K562 (cell line): ENCODE measurements around the gene PHF11. TPM values are rescaled to one million over a fixed set of nuclear protein-coding genes. Genes with fewer than 3 reads are reported as not detected.
A peak's percentile ranks its signal among the peaks of the same experiment; 100 is the strongest.

Source experiments
- ATAC-seq: fragments of 200-7000 bp; cut with Tn5 transposase; 3 replicates; pipeline ENCODE4 v1.9.1; 2020; ENCODE audit warnings: moderate library complexity
- BruUV-seq: library from RNA; stranded (reverse); fragments of 400-500 nt; replicated peaks from 2 replicates; lab custom pipeline; 2021; lab: Mats Ljungman, UMichigan
- CTCF ChIA-PET: fragments of 300-600 bp; formaldehyde crosslinking; extraction: SDS; loops from one replicate; lab custom pipeline; 2021; ENCODE audit warnings: low intra/inter-chr PET ratio; lab: Yijun Ruan, JAX
- POLR2A ChIA-PET: fragments of 300-600, 350-650 bp; sonication (Branson Sonifier 250); formaldehyde crosslinking; extraction: SDS; loops from one replicate; lab custom pipeline; 2021; ENCODE audit warnings: antibody characterized with exemption, inconsistent platforms; lab: Yijun Ruan, JAX
- DNase-seq, 4 experiments: peaks; one replicate each; pipeline versions ENCODE4 v3.0.0 to v3.0.0-alpha.2; 2011 to 2018; ENCODE audit warnings: low spot score in 3 of 4, mixed read lengths in 3 of 4; ENCODE audit errors: extremely low read depth in 1 of 4
- FAIRE-seq: peaks from 2 replicates; lab custom pipeline; 2011; peaks lifted over from hg19 to GRCh38; lab: Jason Lieb, UNC
- H2AFZ ChIP-seq: 2 replicates; pipeline ENCODE4 v1.6.0; 2011; ENCODE audit warnings: low read depth, low read length, control low read depth, inconsistent platforms
- H3K27ac ChIP-seq: fragments of 200-600 bp; 3 replicates; pipeline ENCODE4 v1.8.0; 2011; ENCODE audit warnings: low read depth, mild to moderate bottlenecking, control low read depth, inconsistent platforms, low read length, moderate library complexity, mixed read lengths; ENCODE audit errors: extremely low read depth
- H3K27me3 ChIP-seq, 2 experiments: fragments of 300-600 bp in 1 of 2; 2 replicates in 1 of 2; 3 replicates in 1 of 2; pipeline versions ENCODE4 v1.6.0 to v1.8.0; 2011; ENCODE audit warnings: inconsistent platforms in 2 of 2, low read length in 2 of 2, mild to moderate bottlenecking in 1 of 2, mixed read lengths in 1 of 2, moderate library complexity in 1 of 2; ENCODE audit not compliant: control insufficient read depth in 2 of 2, insufficient read depth in 2 of 2
- H3K36me3 ChIP-seq: fragments of 300-600 bp; 3 replicates; pipeline ENCODE4 v1.8.0; 2011; ENCODE audit warnings: mild to moderate bottlenecking, low read length, inconsistent platforms; ENCODE audit not compliant: control insufficient read depth, insufficient read depth
- H3K4me1 ChIP-seq, 2 experiments: fragments of 200-600 bp in 1 of 2; replicated peaks in 1 of 2; 2 replicates in 1 of 2; 3 replicates in 1 of 2; pipeline versions ENCODE4 v1.5.1 to v1.8.0; 2011; ENCODE audit warnings: inconsistent platforms in 2 of 2, low read length in 2 of 2, mild to moderate bottlenecking in 1 of 2, mixed read lengths in 1 of 2, moderate library complexity in 1 of 2; ENCODE audit not compliant: control insufficient read depth in 2 of 2, insufficient read depth in 2 of 2
- H3K4me2 ChIP-seq: 2 replicates; pipeline ENCODE4 v1.6.1; 2011; ENCODE audit warnings: low read length, control low read depth, inconsistent platforms, mixed read lengths; ENCODE audit not compliant: insufficient read depth
- H3K4me3 ChIP-seq: fragments of 200-600 bp; sonication (generic), shearing (Covaris generic); 2 replicates; pipeline ENCODE4 v1.5.1; 2016; ENCODE audit warnings: control low read depth, inconsistent platforms
- H3K79me2 ChIP-seq: fragments of 200-600 bp; 3 replicates; pipeline ENCODE4 v1.8.0; 2011; ENCODE audit warnings: low read length, inconsistent platforms; ENCODE audit not compliant: control insufficient read depth, insufficient read depth
- H3K9ac ChIP-seq, 2 experiments: 2 replicates each; pipeline versions ENCODE4 v1.6.0 to v1.6.1; 2011; ENCODE audit warnings: low read depth in 2 of 2, low read length in 2 of 2, control low read depth in 1 of 2, inconsistent platforms in 1 of 2, mild to moderate bottlenecking in 1 of 2, mixed read lengths in 1 of 2; ENCODE audit not compliant: insufficient read depth in 1 of 2
- H3K9me1 ChIP-seq: one replicate; pipeline ENCODE4 v1.6.0; 2011; ENCODE audit warnings: inconsistent platforms, mild to moderate bottlenecking, low read length, moderate library complexity; ENCODE audit not compliant: control insufficient read depth, insufficient read depth
- H3K9me3 ChIP-seq: replicated peaks from 2 replicates; pipeline ENCODE4 v1.5.1; 2011; ENCODE audit warnings: low read depth, low read length, inconsistent platforms; ENCODE audit not compliant: control insufficient read depth, insufficient read depth
- H4K20me1 ChIP-seq: replicated peaks from 2 replicates; pipeline ENCODE4 v1.6.1; 2011; ENCODE audit warnings: low read length, inconsistent platforms, mixed read lengths; ENCODE audit not compliant: control insufficient read depth, insufficient read depth
- CBFA2T3 ChIP-seq: fragments of 450-650 bp; IDR thresholded peaks from 2 replicates; pipeline ENCODE4 v1.6.1; 2017
- FOXJ3 ChIP-seq: sonication (generic); formaldehyde crosslinking; IDR thresholded peaks from 2 replicates; pipeline ENCODE4 v1.4.0; 2020; ENCODE audit warnings: mild to moderate bottlenecking, missing genetic modification reagents
- RBM15 ChIP-seq: fragments of 200-400 bp; formaldehyde crosslinking; IDR thresholded peaks from 2 replicates; pipeline ENCODE4 v1.6.1; 2018; ENCODE audit warnings: mild to moderate bottlenecking, low read length, moderate library complexity; ENCODE audit not compliant: insufficient read depth
- TCF3 ChIP-seq: sonication (generic); formaldehyde crosslinking; IDR thresholded peaks from 2 replicates; pipeline ENCODE4 v1.4.0; 2020; ENCODE audit warnings: mild to moderate bottlenecking, missing genetic modification reagents
- WGBS: fragments of 100-300 bp; shearing (Covaris generic); methylation state at CpG from one replicate; pipeline ENCODE4 v1.1.6; 2016; ENCODE audit warnings: low coverage, mixed read lengths; ENCODE audit not compliant: insufficient coverage; ENCODE audit errors: missing lambda C conversion rate; 5-methylcytosine and 5-hydroxymethylcytosine counted together
- in situ Hi-C: fragments of 300-500 bp; cut with MboI; formaldehyde crosslinking; loops from 4 replicates; pipeline ENCODE4 v1.15.0; 2018; ENCODE audit warnings: inconsistent platforms, mixed read lengths
- intact Hi-C: fragments of 100-400 bp; cut with micrococcal nuclease; formaldehyde crosslinking; loops from 2 replicates; pipeline ENCODE4 v1.14.2; 2022
- polyA plus RNA-seq, 8 experiments: library from polyadenylated mRNA; depleted of rRNA in 4 of 8; stranded (reverse) in 5 of 8; unstranded in 3 of 8; fragments of >200 nt; fragmentation: Nextera tagmentation in 2 of 8; fragmentation: Illumina TruSeq in 1 of 8; extraction: Ambion mirVana in 2 of 8; extraction: Trizol in 1 of 8; gene quantifications; 2 replicates each; pipeline versions ENCODE4 v1.2.1 to v1.2.3, GENCODE V29; 2011 to 2014; ENCODE audit warnings: inconsistent platforms in 1 of 8, missing spikeins in 1 of 8
- total RNA-seq, 7 experiments: library from RNA; depleted of rRNA in 6 of 7; stranded (reverse); fragments of >200 nt in 6 of 7; fragmentation: Illumina TruSeq in 2 of 7; extraction: Trizol in 2 of 7; gene quantifications; 2 replicates each; pipeline versions ENCODE4 v1.2.1 to v1.2.3, GENCODE V29; 2011 to 2021; ENCODE audit warnings: low replicate concordance in 1 of 7
- TF ChIP-seq, protein P1 (sequence below): fragments of 450-650 bp; IDR thresholded peaks from 2 replicates; pipeline ENCODE4 v1.6.1; 2016; ENCODE audit warnings: mild to moderate bottlenecking, moderate library complexity

Gene PHF11
- total and polyA plus RNA-seq, 9 of the 15 experiments (the other 6 are each of a cell fraction or from before 2014, with no cell fraction given), result 1.9 to 7.0 (median 5.3) TPM

- BruUV-seq, result no TSS peak
- H3K9me1 ChIP-seq, result no peaks in the 10 kb centered on the region
- H3K79me2 ChIP-seq, result no peaks in the 10 kb centered on the region
- no peak for FAIRE-seq
- H3K27ac ChIP-seq, result no peak overlapping the region
- H3K36me3 ChIP-seq, result peaks cover 9% of the 10 kb centered on the region; the same call in 1 of the 3 replicates
- no peak overlapping the region for H3K4me2 ChIP-seq
- in situ Hi-C loops, result no loop called here
- DNase-seq, result peak in 1 of 4 experiments; percentile 10
- ChIA-PET POLR2A (interaction anchor here (0.7 to 1.0 kb wide), 2 partner anchors 18 to 208 kb away, joined by 4 to 5 read pairs; no protein-coding TSS in a partner anchor), CTCF (no interaction called here)
- H3K4me3 ChIP-seq, result no peak overlapping the region
- intact Hi-C loops, result no loop called here
- H3K9ac ChIP-seq, result no peak overlapping the region
- H3K27me3 ChIP-seq, result no peaks in the 10 kb centered on the region
- 55% methylated on average over 7 of the region's 7 CpGs for WGBS
- no peak for ATAC-seq
- H3K9me3 ChIP-seq, result no peaks in the 10 kb centered on the region
- TF ChIP-seq TCF3 (0 out of 2 replicates have a peak, but pooled peaks have one; percentile 20), RBM15 (no peak), CBFA2T3 (peak; percentile 28)
- peaks cover 0 to 3% of the 10 kb centered on the region in 2 experiments; a peak in 2 of 5 replicates for H3K4me1 ChIP-seq
- no peak overlapping the region for H2AFZ ChIP-seq
- H4K20me1 ChIP-seq, result no peaks in the 10 kb centered on the region
These were observed 34.7 kb downstream of the PHF11 start for GRCh38 chr13:49530457-49530856.

- ATAC-seq (no peak), DNase-seq (no peak), FAIRE-seq (no peak)
- Histone ChIP-seq H3K36me3 (peaks cover 9% of the 10 kb centered on the region; the same call in 1 of the 3 replicates), H3K4me1 (peaks cover 0 to 3% of the 10 kb centered on the region in 2 experiments; a peak in 2 of 5 replicates), H3K4me2 (no peak overlapping the region), H2AFZ (no peak overlapping the region), H3K27ac (no peak overlapping the region), H3K27me3 (no peaks in the 10 kb centered on the region), H3K79me2 (no peaks in the 10 kb centered on the region), H3K9me3 (no peaks in the 10 kb centered on the region), H3K9ac (no peak overlapping the region), H3K4me3 (no peak overlapping the region), H3K9me1 (no peaks in the 10 kb centered on the region), H4K20me1 (no peaks in the 10 kb centered on the region)
- BruUV-seq, result no TSS peak
- ChIA-PET CTCF (no interaction called here), POLR2A (no interaction called here)
- intact Hi-C loops (no loop called here), in situ Hi-C loops (no loop called here)
- 57% methylated on average over 1 of the region's 1 CpG for WGBS
- TF ChIP-seq, protein P1, sequence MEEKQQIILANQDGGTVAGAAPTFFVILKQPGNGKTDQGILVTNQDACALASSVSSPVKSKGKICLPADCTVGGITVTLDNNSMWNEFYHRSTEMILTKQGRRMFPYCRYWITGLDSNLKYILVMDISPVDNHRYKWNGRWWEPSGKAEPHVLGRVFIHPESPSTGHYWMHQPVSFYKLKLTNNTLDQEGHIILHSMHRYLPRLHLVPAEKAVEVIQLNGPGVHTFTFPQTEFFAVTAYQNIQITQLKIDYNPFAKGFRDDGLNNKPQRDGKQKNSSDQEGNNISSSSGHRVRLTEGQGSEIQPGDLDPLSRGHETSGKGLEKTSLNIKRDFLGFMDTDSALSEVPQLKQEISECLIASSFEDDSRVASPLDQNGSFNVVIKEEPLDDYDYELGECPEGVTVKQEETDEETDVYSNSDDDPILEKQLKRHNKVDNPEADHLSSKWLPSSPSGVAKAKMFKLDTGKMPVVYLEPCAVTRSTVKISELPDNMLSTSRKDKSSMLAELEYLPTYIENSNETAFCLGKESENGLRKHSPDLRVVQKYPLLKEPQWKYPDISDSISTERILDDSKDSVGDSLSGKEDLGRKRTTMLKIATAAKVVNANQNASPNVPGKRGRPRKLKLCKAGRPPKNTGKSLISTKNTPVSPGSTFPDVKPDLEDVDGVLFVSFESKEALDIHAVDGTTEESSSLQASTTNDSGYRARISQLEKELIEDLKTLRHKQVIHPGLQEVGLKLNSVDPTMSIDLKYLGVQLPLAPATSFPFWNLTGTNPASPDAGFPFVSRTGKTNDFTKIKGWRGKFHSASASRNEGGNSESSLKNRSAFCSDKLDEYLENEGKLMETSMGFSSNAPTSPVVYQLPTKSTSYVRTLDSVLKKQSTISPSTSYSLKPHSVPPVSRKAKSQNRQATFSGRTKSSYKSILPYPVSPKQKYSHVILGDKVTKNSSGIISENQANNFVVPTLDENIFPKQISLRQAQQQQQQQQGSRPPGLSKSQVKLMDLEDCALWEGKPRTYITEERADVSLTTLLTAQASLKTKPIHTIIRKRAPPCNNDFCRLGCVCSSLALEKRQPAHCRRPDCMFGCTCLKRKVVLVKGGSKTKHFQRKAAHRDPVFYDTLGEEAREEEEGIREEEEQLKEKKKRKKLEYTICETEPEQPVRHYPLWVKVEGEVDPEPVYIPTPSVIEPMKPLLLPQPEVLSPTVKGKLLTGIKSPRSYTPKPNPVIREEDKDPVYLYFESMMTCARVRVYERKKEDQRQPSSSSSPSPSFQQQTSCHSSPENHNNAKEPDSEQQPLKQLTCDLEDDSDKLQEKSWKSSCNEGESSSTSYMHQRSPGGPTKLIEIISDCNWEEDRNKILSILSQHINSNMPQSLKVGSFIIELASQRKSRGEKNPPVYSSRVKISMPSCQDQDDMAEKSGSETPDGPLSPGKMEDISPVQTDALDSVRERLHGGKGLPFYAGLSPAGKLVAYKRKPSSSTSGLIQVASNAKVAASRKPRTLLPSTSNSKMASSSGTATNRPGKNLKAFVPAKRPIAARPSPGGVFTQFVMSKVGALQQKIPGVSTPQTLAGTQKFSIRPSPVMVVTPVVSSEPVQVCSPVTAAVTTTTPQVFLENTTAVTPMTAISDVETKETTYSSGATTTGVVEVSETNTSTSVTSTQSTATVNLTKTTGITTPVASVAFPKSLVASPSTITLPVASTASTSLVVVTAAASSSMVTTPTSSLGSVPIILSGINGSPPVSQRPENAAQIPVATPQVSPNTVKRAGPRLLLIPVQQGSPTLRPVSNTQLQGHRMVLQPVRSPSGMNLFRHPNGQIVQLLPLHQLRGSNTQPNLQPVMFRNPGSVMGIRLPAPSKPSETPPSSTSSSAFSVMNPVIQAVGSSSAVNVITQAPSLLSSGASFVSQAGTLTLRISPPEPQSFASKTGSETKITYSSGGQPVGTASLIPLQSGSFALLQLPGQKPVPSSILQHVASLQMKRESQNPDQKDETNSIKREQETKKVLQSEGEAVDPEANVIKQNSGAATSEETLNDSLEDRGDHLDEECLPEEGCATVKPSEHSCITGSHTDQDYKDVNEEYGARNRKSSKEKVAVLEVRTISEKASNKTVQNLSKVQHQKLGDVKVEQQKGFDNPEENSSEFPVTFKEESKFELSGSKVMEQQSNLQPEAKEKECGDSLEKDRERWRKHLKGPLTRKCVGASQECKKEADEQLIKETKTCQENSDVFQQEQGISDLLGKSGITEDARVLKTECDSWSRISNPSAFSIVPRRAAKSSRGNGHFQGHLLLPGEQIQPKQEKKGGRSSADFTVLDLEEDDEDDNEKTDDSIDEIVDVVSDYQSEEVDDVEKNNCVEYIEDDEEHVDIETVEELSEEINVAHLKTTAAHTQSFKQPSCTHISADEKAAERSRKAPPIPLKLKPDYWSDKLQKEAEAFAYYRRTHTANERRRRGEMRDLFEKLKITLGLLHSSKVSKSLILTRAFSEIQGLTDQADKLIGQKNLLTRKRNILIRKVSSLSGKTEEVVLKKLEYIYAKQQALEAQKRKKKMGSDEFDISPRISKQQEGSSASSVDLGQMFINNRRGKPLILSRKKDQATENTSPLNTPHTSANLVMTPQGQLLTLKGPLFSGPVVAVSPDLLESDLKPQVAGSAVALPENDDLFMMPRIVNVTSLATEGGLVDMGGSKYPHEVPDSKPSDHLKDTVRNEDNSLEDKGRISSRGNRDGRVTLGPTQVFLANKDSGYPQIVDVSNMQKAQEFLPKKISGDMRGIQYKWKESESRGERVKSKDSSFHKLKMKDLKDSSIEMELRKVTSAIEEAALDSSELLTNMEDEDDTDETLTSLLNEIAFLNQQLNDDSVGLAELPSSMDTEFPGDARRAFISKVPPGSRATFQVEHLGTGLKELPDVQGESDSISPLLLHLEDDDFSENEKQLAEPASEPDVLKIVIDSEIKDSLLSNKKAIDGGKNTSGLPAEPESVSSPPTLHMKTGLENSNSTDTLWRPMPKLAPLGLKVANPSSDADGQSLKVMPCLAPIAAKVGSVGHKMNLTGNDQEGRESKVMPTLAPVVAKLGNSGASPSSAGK, result no peak
- no peak for TF ChIP-seq FOXJ3 (CRISPR knock-in tag)
These were observed 36.8 kb downstream of the PHF11 start for GRCh38 chr13:49532593-49532992.
